Kidney (tissue), 14 donors: ENCODE results near the gene ZNF148. TPM values are rescaled to one million over a fixed set of nuclear protein-coding genes. Genes with fewer than 3 reads are reported as not detected.

ENCODE experiments used
- DNase-seq, 5 donors: peaks; one replicate each; pipeline ENCODE4 v3.0.0-alpha.2; 2013 to 2020
- FAIRE-seq: peaks from 2 replicates; lab custom pipeline; 2012; peaks lifted over from hg19 to GRCh38; lab: Jason Lieb, UNC
- H3K27ac ChIP-seq, 2 donors: one replicate each; pipeline ENCODE4 v1.7.0; 2013; ENCODE audit warnings: low read depth in 2 of 2, low read length in 2 of 2, inconsistent platforms in 1 of 2
- H3K27me3 ChIP-seq: one replicate; pipeline ENCODE4 v1.7.1; 2013; ENCODE audit warnings: low read length, inconsistent platforms; ENCODE audit not compliant: control insufficient read depth, insufficient read depth
- H3K36me3 ChIP-seq, 3 donors: one replicate each; pipeline versions ENCODE4 v1.7.0 to v1.7.1; 2013; ENCODE audit warnings: low read length in 3 of 3, control low read depth in 1 of 3, inconsistent platforms in 1 of 3; ENCODE audit not compliant: insufficient read depth in 3 of 3, control insufficient read depth in 2 of 3
- H3K4me1 ChIP-seq, 3 donors: one replicate each; pipeline versions ENCODE4 v1.7.0 to v1.7.1; 2013; ENCODE audit warnings: low read length in 3 of 3, inconsistent platforms in 1 of 3, low read depth in 1 of 3; ENCODE audit not compliant: control insufficient read depth in 2 of 3, insufficient read depth in 2 of 3
- H3K4me3 ChIP-seq, 3 donors: one replicate each; pipeline versions ENCODE4 v1.7.0 to v1.8.1; 2013; ENCODE audit warnings: low read length in 3 of 3, control low read depth in 1 of 3, inconsistent platforms in 1 of 3
- H3K9ac ChIP-seq, 3 donors: one replicate each; pipeline versions ENCODE4 v1.7.0 to v1.7.1; 2013; ENCODE audit warnings: low read length in 3 of 3, control low read depth in 1 of 3, inconsistent platforms in 1 of 3
- H3K9me3 ChIP-seq, 3 donors: one replicate each; pipeline versions ENCODE4 v1.7.0 to v1.7.1; 2013; ENCODE audit warnings: low read length in 3 of 3, control low read depth in 1 of 3, inconsistent platforms in 1 of 3; ENCODE audit not compliant: control insufficient read depth in 2 of 3, insufficient read depth in 1 of 3
- CTCF ChIP-seq: IDR thresholded peaks from 3 replicates; pipeline ENCODE4 v1.5.1; 2012; ENCODE audit warnings: mild to moderate bottlenecking, moderate library complexity, borderline replicate concordance; ENCODE audit not compliant: insufficient read depth; ENCODE audit errors: extremely low read depth
- intact Hi-C: fragments of 100-400 bp; cut with DNase I; formaldehyde crosslinking; loops from one replicate; pipeline ENCODE4 v1.11.1; 2022
- polyA plus RNA-seq: library from polyadenylated mRNA; stranded (reverse); fragments of 350-450 nt; fragmentation: Illumina TruSeq; extraction: RNeasy Lipid Tissue Mini Kit (QIAGEN cat#74804); gene quantifications from one replicate; pipeline ENCODE4 v1.2.3, GENCODE V29; 2014; ENCODE audit warnings: low read depth, low replicate concordance; ENCODE audit not compliant: insufficient read depth
- total RNA-seq: library from RNA; stranded (reverse); fragmentation: NEBNext Ultra II Directional; extraction: Animal tissue kit (Norgen Biotek cat#: 25700); gene quantifications from one replicate; pipeline ENCODE4 v1.2.1, GENCODE V29; 2021
- donor health status: control.
- donor health status: control.
- donor health status: control.
- donor health status: control.
- donor health status: control.
- donor health status: DM: yes; HTN: yes; CAD: no.
- donor health status: Normal renal cell carcinoma (clear cell type).

ZNF148 gene
- total and polyA plus RNA-seq, 2 donors from 2014 or later = 5.4 to 74.4 TPM

DNA sequence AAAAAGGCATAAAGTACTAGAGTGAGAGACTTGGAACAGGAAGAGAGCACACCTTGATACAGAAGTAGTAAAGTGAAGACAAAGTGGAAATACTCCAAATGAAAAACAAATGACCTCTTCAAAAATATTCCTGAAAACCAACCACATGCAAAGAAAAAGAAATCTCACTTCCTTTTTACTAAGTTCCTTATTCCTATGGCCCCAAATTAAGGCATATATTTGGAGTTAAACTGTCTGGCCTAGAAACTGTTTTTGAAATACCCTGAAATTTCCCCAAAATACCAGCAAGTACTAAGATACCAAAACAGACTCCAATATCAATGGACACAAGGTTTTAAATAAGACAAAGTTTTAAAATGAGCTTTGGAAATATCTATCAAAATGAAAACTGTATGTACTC, 58.2 kb downstream of the ZNF148 start:
- TF ChIP-seq CTCF = no peak
- Histone ChIP-seq H3K36me3 (peaks cover 4 to 6% (median 5%) of the 10 kb centered on the region in 3 donors), H3K27ac (no peak overlapping the region), H3K4me3 (no peak overlapping the region), H3K27me3 (no peaks in the 10 kb centered on the region), H3K9me3 (no peaks in the 10 kb centered on the region), H3K9ac (no peak overlapping the region), H3K4me1 (peaks cover 0 to 8% (median 6%) of the 10 kb centered on the region in 3 donors)
- no peak for DNase-seq
- no peak for FAIRE-seq
- intact Hi-C loops = no loop called here

- Histone ChIP-seq H3K9ac (no peak overlapping the region), H3K9me3 (no peaks in the 10 kb centered on the region), H3K27me3 (no peaks in the 10 kb centered on the region), H3K4me1 (peaks cover 0 to 8% (median 6%) of the 10 kb centered on the region in 3 donors), H3K27ac (no peak overlapping the region), H3K36me3 (peaks cover 4 to 6% (median 5%) of the 10 kb centered on the region in 3 donors), H3K4me3 (no peak overlapping the region)
- FAIRE-seq (no peak), DNase-seq (no peak)
- intact Hi-C loops = no loop called here
- TF ChIP-seq CTCF = no peak
These were observed 58.9 kb downstream of the ZNF148 start for GRCh38 chr3:125316246-125316645.

GRCh38 chr3:125313060-125313635, 62.0 kb downstream of the ZNF148 start:
- no peak overlapping the region for H3K27ac ChIP-seq
- TF ChIP-seq CTCF = no peak
- no peak overlapping the region for H3K4me3 ChIP-seq
- intact Hi-C loops = no loop called here
- DNase-seq (no peak), FAIRE-seq (no peak)
- H3K27me3 ChIP-seq = no peaks in the 10 kb centered on the region
- H3K36me3 ChIP-seq = peaks cover 6 to 7% (median 6%) of the 10 kb centered on the region in 3 donors
- H3K4me1 ChIP-seq = no peaks in the 10 kb centered on the region
- H3K9me3 ChIP-seq = no peaks in the 10 kb centered on the region
- H3K9ac ChIP-seq = no peak overlapping the region
